ENCODE results near the gene NUDT4. TPM values are rescaled to one million over a fixed set of nuclear protein-coding genes. Genes with fewer than 3 reads are reported as not detected.

Gene NUDT4
- polyA plus RNA-seq, 1 donor (not counting 4 experiments of a cell fraction or from before 2014, with no cell fraction given): 33.2 TPM

GRCh38 chr12:93448796-93449195 lies 71.1 kb downstream of the NUDT4 start:
- TF ChIP-seq EZH2 (IDR thresholded peaks at IDR 0.05; ENCODE audit: low read length): no peak
- TF ChIP-seq CTCF (optimal IDR thresholded peaks at IDR 0.05 in 1 of 3, IDR thresholded peaks at IDR 0.05 in 1 of 3, conservative IDR thresholded peaks at IDR 0.05 in 1 of 3; ENCODE audit: extremely low read depth in 1 of 3, insufficient read depth in 2 of 3, low read length in 3 of 3): no peak
- Histone ChIP-seq H3K4me2 (ENCODE audit: control insufficient read depth, extremely low read depth, insufficient read depth, low read depth, low read length) (no peak overlapping the region), H3K9me3 (ENCODE audit: control insufficient read depth, low read depth, low read length) (no peaks in the 10 kb centered on the region), H4K20me1 (ENCODE audit: control insufficient read depth, extremely low read depth, insufficient read depth, low read length) (no peaks in the 10 kb centered on the region), H3K27ac (ENCODE audit: control insufficient read depth, insufficient read depth, low read length) (no peak overlapping the region), H3K27me3 (ENCODE audit: control insufficient read depth, extremely low read depth, insufficient read depth, low read length) (no peaks in the 10 kb centered on the region), H3K36me3 (ENCODE audit: control insufficient read depth in 2 of 2, extremely low read depth in 1 of 2, insufficient read depth in 2 of 2, low read length in 2 of 2) (no peaks in the 10 kb centered on the region), H3K4me3 (ENCODE audit: control insufficient read depth in 2 of 3, extremely low read depth in 1 of 3, insufficient read depth in 2 of 3, low read depth in 1 of 3, low read length in 3 of 3) (no peak overlapping the region), H2AFZ (ENCODE audit: control insufficient read depth, low read length) (no peak overlapping the region), H3K79me2 (ENCODE audit: control insufficient read depth, insufficient read depth, low read length) (no peaks in the 10 kb centered on the region), H3K9me1 (ENCODE audit: control insufficient read depth, extremely low read depth, insufficient read depth, low read length) (no peaks in the 10 kb centered on the region), H3K9ac (ENCODE audit: control insufficient read depth, extremely low read depth, insufficient read depth, low read length) (no peak overlapping the region), H3K4me1 (ENCODE audit: control insufficient read depth, extremely low read depth, insufficient read depth, low read length) (peaks cover 6% of the 10 kb centered on the region)
- dilution Hi-C loops (cut with MboI; ENCODE audit: extremely low pct_ligation_motif_present, low sequenced_read_pairs): no loop called here
- no peak for FAIRE-seq
- no peak for DNase-seq (ENCODE audit: low read depth, low spot score)

DNA sequence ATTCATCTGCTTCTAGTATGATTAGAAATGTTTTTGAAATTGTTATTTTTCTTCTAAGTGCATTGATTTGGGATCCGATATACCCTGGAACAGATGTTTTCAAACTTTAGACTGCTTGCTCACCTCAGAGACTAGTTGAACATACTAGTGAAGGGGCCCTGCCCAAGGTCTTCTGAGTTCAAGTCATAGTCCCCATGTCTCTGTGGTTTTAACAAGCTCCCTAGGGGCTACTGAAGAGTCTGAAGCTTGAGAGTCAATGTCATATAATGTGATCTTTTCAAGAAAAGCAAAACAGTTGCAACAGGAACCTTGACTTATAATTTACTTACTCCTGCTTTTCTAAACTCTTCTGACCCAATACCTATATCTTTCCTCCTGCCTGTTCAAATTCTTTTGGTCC lies 71.6 kb downstream of the NUDT4 start:
- Histone ChIP-seq H3K4me1 (ENCODE audit: control insufficient read depth, extremely low read depth, insufficient read depth, low read length) (peaks cover 4% of the 10 kb centered on the region), H3K4me2 (ENCODE audit: control insufficient read depth, extremely low read depth, insufficient read depth, low read depth, low read length) (no peak overlapping the region), H3K9me1 (ENCODE audit: control insufficient read depth, extremely low read depth, insufficient read depth, low read length) (no peaks in the 10 kb centered on the region), H3K27me3 (ENCODE audit: control insufficient read depth, extremely low read depth, insufficient read depth, low read length) (no peaks in the 10 kb centered on the region), H3K4me3 (ENCODE audit: control insufficient read depth in 2 of 3, extremely low read depth in 1 of 3, insufficient read depth in 2 of 3, low read depth in 1 of 3, low read length in 3 of 3) (no peak overlapping the region), H3K36me3 (ENCODE audit: control insufficient read depth in 2 of 2, extremely low read depth in 1 of 2, insufficient read depth in 2 of 2, low read length in 2 of 2) (no peaks in the 10 kb centered on the region), H3K9me3 (ENCODE audit: control insufficient read depth, low read depth, low read length) (no peaks in the 10 kb centered on the region), H3K27ac (ENCODE audit: control insufficient read depth, insufficient read depth, low read length) (no peak overlapping the region), H4K20me1 (ENCODE audit: control insufficient read depth, extremely low read depth, insufficient read depth, low read length) (no peaks in the 10 kb centered on the region), H3K79me2 (ENCODE audit: control insufficient read depth, insufficient read depth, low read length) (no peaks in the 10 kb centered on the region), H3K9ac (ENCODE audit: control insufficient read depth, extremely low read depth, insufficient read depth, low read length) (no peak overlapping the region), H2AFZ (ENCODE audit: control insufficient read depth, low read length) (no peak overlapping the region)
- dilution Hi-C loops (cut with MboI; ENCODE audit: extremely low pct_ligation_motif_present, low sequenced_read_pairs): no loop called here
- no peak for DNase-seq (ENCODE audit: low read depth, low spot score)
- no peak for FAIRE-seq
- TF ChIP-seq CTCF (optimal IDR thresholded peaks at IDR 0.05 in 1 of 3, IDR thresholded peaks at IDR 0.05 in 1 of 3, conservative IDR thresholded peaks at IDR 0.05 in 1 of 3; ENCODE audit: extremely low read depth in 1 of 3, insufficient read depth in 2 of 3, low read length in 3 of 3): no peak
- TF ChIP-seq EZH2 (IDR thresholded peaks at IDR 0.05; ENCODE audit: low read length): no peak

Data from keratinocyte (primary cell).